GM20000 (cell line): ENCODE measurements around the gene DOK4.

Source experiments
- DNase-seq: peaks from one replicate; pipeline ENCODE4 v3.0.0; 2012; ENCODE audit warnings: low spot score
- TF ChIP-seq, protein P1 (sequence below): IDR thresholded peaks from 2 replicates; pipeline ENCODE4 v1.5.1; 2012; ENCODE audit warnings: mild to moderate bottlenecking, control low read depth; ENCODE audit errors: extremely low read depth, missing control alignments

The DOK4 gene

DNA sequence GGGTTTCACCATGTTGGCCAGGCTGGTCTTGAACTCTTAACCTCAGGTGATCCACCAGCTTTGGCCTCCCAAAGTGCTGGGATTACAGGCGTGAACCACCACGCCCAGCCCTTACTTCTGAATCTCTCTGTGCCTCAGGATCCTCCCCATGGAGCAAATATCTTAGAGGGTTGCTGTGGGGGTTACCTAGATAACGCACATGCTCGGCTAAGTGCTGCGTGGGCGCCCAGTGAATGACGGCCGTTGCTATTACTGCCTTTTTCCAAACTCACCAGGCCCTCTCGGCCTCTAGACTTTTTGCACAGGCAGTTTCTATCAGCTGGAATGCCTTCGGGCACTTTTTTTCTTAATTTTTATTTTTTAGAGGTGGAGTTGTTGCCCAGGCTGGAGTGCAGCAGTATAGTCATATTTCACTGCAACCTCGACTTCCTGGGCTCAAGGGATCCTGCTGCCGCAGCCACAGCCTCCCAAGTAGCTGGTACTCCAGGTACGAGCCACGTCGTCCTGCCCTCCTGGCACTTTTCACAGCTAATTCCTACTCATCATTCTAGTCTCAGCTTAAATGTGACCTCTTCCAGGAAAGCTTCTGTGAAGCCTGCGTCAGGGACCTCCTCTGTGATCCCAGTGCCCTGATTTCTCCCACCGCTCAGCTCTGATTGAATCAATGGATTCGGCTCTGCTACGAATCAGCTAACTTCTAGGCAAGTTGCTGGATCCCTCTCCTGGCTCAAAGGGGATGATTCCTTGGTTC, 41.5 kb upstream of the DOK4 start:
- DNase-seq: no peak
- TF ChIP-seq, protein P1, sequence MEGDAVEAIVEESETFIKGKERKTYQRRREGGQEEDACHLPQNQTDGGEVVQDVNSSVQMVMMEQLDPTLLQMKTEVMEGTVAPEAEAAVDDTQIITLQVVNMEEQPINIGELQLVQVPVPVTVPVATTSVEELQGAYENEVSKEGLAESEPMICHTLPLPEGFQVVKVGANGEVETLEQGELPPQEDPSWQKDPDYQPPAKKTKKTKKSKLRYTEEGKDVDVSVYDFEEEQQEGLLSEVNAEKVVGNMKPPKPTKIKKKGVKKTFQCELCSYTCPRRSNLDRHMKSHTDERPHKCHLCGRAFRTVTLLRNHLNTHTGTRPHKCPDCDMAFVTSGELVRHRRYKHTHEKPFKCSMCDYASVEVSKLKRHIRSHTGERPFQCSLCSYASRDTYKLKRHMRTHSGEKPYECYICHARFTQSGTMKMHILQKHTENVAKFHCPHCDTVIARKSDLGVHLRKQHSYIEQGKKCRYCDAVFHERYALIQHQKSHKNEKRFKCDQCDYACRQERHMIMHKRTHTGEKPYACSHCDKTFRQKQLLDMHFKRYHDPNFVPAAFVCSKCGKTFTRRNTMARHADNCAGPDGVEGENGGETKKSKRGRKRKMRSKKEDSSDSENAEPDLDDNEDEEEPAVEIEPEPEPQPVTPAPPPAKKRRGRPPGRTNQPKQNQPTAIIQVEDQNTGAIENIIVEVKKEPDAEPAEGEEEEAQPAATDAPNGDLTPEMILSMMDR: no peak

GRCh38 chr16:57527027-57527426, 40.7 kb upstream of the DOK4 start:
- TF ChIP-seq, protein P1: no peak
- DNase-seq: no peak

DNA sequence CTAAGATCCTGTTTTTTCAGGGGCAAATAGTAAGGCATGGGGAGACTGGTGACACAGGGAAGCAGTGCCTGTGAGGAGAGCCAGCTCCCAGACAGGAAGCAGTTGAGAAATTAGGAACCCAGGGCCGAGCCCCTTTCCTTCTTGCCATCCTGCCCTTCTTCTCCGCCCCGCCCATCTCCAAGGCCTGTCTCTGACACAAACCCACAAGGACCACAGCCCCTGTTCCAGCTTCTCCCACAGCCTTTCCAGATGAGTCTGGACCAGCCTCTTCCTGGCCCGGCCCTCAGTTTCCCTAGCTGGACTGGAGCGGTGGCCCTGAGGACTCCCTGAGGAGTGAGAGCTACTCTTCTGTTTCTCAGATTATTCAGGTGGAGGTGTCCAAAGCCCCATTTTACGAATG, 40.2 kb upstream of the DOK4 start:
- TF ChIP-seq, protein P1: no peak
- no peak for DNase-seq

- DNase-seq: no peak
- TF ChIP-seq, protein P1: no peak
These were observed 39.5 kb upstream of the DOK4 start for GRCh38 chr16:57525761-57526160.

DNA sequence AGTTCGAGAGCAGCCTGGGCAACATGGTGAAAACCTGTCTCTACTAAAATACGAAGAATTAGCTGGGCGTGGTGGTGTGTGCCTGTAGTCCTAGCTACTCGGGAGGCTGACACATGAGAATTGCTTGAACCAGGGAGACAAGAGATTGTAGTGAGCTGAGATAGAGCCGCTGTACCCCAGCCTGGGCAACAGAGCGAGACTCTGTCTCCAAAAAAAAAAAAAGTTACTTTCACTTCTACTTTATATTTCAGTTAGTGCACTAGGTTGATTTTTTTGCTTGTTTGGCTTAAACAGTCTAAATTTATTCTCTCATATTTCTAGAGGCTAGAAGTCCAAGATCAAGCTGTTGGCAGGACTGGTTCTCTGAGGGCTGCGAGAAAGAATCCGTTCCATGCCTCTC, 36.7 kb upstream of the DOK4 start:
- TF ChIP-seq, protein P1: no peak
- no peak for DNase-seq

DNA sequence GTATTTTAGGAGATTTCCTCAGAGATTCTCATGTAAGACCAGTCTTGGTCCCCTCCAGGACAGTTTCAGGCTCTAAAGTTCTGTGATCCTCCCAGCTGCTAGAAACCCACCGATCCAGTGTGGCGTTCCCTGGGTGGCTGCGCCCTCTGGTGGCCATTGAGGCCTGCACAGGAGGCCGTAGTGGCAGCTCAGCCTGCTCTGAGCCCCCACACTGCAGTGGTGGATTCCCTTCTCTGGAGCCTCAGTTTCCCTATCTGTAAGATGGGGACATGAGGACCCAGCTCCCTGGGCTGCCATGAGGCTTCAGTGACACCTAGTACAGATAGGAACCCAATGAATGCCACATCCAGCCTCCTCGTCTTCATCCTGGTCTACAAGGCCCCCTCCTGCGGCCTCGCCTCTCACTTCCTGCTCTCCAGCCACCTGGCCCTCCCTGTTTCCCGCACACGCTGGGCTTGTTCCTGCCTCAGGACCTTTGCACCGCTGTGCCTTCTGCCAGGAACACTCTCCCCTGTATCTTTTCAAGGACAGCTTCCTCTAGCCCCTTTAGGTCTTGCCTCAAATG, 33.6 kb upstream of the DOK4 start:
- peak; percentile 93 for DNase-seq
- TF ChIP-seq, protein P1: peak; percentile 92

DNA sequence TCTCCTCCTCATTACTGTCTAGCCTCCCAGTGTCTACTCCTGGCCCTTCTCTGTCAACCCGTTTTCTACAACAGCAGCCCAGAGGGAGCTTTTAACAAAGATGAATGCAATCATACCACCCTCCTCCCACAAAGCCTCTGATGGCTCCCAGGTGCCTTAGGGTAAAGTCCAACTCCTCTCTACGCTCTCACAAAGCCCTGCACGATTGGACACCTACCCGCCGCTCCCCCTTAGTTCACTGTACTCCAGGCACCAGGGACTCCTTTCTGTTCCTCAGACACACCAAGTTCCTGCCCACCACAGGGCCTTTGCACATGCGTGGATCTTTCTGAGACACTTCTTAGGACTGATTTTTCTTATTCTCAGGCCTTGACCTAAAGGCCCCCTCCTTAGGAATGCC, 32.6 kb upstream of the DOK4 start:
- TF ChIP-seq, protein P1: no peak

More for the DNA sequence above, 32.6 kb upstream of the DOK4 start:
- DNase-seq: no peak
